NOMO-1 (cell line): ENCODE measurements around the gene TRABD2B.

ENCODE experiments used
- DNase-seq, 2 experiments: peaks; one replicate each; lab custom pipeline; 2025; ENCODE audit not compliant: unreplicated experiment in 2 of 2; lab: John Stamatoyannopoulos, UW

The TRABD2B gene

GRCh38 chr1:47997289-47998200 is at the start of gene TRABD2B:
Gene TRABD2B, minus strand, starts transcription at chr1:47997385.
- peak; percentile 24 to 28 for DNase-seq

GRCh38 chr1:48044311-48044710 is 47.1 kb upstream of the TRABD2B start:
- DNase-seq, result no peak

- no peak for DNase-seq
Measured at GRCh38 chr1:48043622-48044021, 46.4 kb upstream of the TRABD2B start.

- no peak for DNase-seq
Measured at GRCh38 chr1:48040154-48040553, 43.0 kb upstream of the TRABD2B start.

- DNase-seq, result no peak
Measured at GRCh38 chr1:48039088-48040054, 42.2 kb upstream of the TRABD2B start.

- DNase-seq, result no peak
Measured at GRCh38 chr1:48038270-48038767, 41.1 kb upstream of the TRABD2B start.

- DNase-seq, result no peak
Measured at GRCh38 chr1:48036710-48037355, 39.6 kb upstream of the TRABD2B start.

GRCh38 chr1:48035371-48036141 is 38.4 kb upstream of the TRABD2B start:
- DNase-seq, result no peak

- no peak for DNase-seq
Measured at GRCh38 chr1:48033495-48034045, 36.4 kb upstream of the TRABD2B start.

GRCh38 chr1:48031676-48032075 is 34.5 kb upstream of the TRABD2B start:
- no peak for DNase-seq

- no peak for DNase-seq
Measured at GRCh38 chr1:48030696-48031365, 33.6 kb upstream of the TRABD2B start.

GRCh38 chr1:48030211-48030610 is 33.0 kb upstream of the TRABD2B start:
- DNase-seq, result no peak

- no peak for DNase-seq
Measured at GRCh38 chr1:48028218-48029069, 31.3 kb upstream of the TRABD2B start.

GRCh38 chr1:48027533-48027835 is 30.3 kb upstream of the TRABD2B start:
- no peak for DNase-seq

GRCh38 chr1:48026701-48027532 is 29.7 kb upstream of the TRABD2B start:
- DNase-seq, result no peak

GRCh38 chr1:48026275-48026674 is 29.1 kb upstream of the TRABD2B start:
- DNase-seq, result peak; percentile 55 to 72

GRCh38 chr1:48025076-48025475 is 27.9 kb upstream of the TRABD2B start:
- DNase-seq, result peak; percentile 54 to 72

GRCh38 chr1:48023488-48023887 is 26.3 kb upstream of the TRABD2B start:
- DNase-seq, result no peak
